NCI-H2029 (cell line): ENCODE measurements around the gene JAML.

ENCODE experiments used
- DNase-seq: peaks from one replicate; lab custom pipeline; 2025; lab: John Stamatoyannopoulos, UW

JAML gene

DNA sequence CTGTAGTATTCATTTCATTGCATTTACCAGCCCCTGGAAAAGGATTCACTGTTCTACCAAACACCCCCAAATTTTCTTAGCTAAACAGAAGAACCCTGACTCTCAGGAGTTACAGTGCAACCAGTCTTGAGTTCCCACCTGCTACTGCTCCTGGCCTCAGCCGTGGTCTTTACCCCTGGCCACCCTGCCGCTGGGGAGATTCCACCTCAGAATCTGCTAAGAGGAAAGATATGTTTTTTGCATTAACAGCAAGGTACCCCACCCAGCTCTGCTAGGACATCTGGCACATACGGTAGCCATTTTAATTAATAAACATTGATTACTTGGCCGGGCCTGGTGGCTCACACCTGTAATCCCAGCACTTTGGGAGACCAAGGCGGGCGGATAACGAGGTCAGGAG is 9.0 kb downstream of the JAML start:
- no peak for DNase-seq

DNA sequence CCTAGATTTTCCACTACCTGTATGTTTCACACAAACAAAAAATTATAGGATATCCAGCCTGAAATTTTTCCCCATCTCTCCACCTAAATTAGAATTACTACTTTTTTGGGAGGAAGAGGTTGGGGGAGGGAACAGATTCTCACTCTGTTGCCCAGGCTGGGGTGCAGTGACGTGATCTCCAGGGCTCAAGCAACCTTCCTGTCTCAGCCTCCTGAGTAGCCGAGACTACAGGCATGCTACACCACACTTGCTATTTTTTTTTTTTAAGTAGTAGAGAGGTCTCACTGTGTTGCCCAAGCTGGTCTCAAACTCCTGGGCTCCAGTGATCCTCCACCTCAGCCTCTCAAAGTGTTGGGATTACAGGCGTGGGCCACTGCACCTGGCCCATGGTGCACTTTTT is 9.5 kb downstream of the JAML start:
- DNase-seq, result no peak

DNA sequence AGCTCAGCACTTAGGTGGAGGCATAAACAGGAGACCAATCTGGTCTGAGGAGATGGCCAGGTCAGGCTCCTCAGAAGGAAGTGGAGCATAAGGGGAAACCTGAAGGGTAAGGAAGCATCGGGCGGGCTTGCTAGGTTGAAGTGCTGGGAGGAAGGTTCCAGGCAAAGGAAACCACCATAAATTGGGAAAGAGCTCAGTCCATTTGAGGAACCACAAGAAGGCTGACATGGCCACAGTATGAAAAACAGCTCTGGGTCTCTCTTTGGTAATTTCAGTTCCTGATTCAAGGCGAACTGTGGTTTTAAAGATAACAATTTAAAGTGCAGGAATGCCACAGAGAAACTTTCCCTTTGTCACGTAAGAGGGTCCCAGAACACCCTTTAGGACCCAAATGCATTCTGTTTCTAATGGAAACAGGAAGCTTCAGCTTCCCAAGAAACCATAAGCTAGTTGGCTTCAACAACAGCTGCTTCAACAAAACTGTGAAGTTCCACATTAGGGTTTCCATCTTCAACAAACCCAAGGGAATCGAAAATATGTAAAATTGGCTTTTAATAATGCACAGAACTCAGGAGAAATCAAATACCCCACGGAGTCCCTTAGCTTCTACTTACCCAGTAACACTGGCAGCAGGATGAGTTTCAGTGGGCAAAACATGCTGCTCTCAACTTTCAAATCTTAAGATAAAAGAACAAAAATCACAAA is 10.4 kb downstream of the JAML start:
- no peak for DNase-seq

DNA sequence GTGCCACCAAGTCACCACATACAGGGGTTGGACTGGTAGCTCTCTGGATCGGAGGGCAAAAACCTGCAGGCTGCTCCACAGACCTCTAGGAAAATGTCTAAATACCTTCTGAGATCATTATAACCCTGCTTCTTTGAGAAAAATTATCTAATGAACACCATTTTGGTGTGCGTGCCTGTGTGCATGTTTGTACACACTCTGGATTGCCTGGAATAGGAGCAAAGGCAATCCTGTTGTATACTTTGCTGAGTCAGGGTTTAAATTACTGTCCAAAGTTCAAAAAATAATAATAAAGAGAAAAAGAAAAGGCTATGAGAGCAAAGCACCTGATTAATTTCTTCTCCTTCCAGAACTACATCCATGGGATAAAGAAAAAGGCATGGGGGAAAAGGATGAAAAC is 11.0 kb downstream of the JAML start:
- no peak for DNase-seq

DNA sequence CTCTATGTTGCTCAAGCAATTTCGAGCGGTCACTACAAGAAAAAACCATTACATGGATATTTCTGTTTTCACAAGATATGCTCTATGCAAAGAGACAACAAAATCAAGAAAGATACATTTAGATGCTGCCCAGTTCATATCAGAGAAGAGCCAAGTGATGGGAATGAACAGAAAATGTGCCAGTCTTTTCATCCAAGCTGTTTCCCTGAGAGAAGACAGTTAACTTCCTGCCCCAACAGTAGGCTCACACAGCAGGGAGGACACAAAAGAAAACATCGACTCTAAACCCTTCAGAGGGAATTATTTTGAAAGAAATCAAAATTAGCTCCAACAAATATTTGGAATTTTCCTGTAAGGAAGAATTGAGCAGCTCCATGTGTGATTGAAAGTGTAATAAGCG is 11.6 kb downstream of the JAML start:
- no peak for DNase-seq

DNA sequence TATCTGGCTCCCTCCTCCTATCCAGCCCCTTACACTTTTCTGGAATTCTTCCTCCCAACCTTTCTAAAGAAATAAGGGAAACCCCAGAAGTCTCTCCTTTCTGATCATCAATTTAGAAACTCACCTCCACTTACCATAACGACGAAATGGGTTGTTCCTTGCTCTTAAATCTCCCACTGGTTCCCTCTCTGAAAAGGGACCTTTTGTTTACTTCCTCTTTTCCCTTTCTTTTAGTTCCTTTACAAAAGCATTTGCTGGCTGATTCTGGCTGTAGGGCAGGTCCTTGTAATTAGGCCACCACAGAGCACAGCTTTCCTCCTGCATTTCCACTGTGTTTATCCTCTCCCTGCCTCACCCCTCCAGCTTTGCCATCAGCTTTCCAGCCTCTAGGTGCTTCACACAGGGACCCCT is 12.0 kb downstream of the JAML start:
- no peak for DNase-seq

DNA sequence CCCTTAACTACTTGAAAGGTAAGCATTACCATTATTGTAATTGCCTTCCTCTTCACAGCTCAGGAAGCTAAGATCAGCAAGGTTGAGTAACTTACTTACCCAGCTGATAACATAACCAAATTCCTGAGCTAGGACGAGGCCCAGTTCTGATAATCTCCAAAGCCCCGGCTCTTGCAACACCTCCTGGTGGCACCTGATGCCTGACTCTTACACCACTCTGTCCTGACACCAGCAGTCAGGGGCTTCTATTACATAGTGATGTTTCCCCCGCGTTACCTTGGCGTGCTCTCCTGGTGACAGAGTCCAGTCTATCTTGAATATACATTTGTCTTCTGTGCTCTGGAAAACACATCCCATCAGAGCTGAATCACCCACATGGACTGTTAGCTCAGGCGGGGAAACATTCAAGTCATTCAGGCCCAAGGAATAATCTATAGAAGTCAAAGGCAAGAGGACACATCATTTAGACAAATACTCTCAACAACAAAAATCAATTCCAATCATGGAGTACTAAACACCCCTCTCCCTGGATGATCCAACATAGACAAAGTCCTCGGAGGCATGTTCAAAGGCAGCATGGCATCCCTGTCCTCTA is 12.6 kb downstream of the JAML start:
- DNase-seq, result no peak

DNA sequence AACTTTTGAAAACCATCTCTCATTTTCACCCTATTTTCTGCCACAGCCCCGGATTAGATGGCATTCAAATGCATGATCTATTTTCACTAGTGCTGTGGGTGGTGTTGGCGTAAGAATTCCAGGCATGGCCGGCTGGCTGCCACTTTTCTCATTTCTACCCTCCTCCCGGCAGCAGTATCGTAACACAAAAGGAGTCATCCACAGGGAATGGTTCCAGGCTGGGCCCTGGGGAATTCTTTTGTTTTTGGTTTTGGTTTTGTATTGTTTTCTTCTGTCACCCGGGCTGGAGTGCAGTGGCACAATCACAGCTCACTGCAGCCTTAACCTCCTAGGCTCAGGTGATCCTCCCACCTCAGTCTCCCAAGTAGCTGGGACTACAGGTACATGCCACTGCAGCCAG is 13.8 kb downstream of the JAML start:
- no peak for DNase-seq

DNA sequence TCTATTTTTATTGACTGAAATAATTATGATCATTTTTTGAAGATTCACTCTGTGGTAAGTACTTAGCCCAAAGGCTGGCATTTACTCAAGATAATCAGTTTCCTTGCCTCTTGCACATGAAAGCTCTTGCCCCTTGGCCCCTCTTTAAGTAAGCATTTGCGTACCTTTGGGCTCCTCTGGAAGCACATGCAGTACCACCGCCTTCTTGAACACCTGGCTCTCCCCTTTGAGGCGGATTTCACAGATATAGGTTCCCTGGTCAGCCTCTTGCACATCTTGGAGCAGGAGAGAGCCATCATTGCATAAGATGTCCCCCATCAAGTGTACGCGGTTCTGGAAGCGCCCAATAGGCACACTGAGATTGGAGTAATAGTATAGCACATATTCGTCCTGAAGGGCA is 14.5 kb downstream of the JAML start:
- DNase-seq, result no peak

DNA sequence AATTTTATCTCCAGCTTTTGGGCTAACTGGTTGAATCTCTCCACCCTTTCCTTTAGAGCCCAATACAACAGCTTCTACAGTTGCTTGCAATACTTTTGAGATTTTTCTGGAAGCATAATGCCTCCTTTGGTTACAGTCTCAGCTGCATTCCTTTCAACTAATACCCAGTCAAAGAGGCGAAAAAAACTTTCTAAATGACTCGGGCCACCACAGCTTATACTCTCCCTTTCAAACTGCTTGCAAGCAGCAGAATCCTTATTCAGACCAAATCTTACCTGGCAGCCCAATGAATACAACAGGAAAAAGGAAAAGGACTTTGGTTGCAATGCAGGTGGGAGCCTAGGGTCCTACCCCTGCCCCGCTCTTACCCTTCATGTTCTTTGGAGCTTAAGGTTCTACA is 15.8 kb downstream of the JAML start:
- DNase-seq, result no peak

DNA sequence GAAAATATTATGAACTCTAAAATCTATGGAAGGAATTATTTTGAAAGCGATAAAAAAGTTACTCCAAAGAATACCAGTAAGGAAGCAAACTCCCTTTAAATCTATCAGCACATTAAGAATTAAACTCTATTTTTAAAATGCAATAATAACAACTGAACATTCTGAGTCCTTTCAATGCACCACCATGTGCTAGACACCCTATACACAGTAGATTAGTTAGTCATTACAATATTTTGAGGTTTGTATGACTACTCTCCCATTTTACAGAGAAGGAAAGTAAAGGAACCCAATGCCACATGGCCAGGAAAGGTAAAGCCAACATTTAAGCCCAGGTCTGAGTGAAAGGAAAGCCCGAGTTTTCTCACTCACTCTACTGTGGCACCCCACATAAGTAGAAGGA is 17.7 kb downstream of the JAML start:
- no peak for DNase-seq

DNA sequence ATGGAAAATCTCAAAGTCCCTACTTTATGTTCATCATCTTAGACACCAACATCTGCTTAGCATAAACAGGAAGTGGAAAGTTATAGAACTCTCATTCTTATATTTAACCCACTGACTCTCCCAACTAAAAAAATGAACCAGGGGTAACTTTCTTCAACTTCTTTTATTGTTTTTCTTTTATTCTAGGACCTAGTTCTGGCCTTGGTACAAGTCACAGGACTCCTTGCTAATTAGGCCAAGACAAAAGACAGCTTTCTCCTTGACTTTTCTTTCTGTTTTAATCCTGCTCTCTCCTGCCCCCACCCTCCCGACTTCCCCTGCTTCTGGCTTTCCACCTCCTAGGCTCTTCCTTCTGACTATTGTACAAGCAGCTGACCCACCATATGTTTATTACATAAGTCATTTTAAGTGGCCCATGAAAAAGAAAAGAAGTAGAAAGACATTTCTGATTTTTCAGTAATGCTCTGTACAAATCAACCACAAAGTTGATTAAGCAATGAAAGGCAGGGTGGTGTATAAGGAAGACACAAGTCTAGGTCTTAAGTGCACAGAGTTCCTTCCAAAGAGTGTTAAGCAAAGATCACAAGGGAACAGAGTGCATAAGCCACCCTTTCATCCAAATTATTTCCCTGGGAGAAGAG is 18.3 kb downstream of the JAML start:
- DNase-seq, result no peak

DNA sequence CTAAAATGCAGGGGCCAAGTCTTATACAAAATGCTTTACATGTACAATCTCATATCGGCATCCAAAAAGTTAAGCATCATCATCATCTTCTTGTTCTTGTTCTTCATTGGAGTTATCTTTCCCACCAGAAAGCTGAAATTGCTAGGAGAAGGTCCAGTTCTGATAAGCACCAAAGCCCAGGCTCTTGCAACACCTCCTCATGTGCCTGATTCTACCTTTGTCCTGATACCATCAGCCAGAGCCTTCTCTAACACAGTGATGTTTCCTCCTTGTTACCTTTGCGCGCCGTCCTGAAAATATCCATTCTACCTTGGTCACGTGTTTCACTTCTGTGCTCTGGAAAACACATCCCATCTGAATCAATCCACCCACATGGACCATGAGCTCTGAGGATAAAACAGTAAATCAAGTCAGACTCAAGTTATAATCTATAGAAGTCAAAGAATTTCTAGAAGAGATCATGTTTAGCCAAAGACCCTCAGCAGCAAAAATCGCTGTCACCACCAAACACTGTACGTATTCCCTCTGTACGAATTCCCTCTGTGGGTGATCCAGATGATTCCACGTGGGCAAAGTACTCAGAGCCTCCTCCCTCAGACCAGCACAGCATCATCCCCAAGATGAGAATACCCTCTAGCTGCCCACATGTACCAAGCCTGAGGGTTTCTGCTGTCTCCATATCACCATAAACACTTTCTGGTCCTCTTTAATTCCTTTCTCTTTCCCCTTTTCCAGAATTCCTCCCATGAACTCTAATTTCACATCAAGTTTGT is 19.0 kb downstream of the JAML start:
- no peak for DNase-seq

DNA sequence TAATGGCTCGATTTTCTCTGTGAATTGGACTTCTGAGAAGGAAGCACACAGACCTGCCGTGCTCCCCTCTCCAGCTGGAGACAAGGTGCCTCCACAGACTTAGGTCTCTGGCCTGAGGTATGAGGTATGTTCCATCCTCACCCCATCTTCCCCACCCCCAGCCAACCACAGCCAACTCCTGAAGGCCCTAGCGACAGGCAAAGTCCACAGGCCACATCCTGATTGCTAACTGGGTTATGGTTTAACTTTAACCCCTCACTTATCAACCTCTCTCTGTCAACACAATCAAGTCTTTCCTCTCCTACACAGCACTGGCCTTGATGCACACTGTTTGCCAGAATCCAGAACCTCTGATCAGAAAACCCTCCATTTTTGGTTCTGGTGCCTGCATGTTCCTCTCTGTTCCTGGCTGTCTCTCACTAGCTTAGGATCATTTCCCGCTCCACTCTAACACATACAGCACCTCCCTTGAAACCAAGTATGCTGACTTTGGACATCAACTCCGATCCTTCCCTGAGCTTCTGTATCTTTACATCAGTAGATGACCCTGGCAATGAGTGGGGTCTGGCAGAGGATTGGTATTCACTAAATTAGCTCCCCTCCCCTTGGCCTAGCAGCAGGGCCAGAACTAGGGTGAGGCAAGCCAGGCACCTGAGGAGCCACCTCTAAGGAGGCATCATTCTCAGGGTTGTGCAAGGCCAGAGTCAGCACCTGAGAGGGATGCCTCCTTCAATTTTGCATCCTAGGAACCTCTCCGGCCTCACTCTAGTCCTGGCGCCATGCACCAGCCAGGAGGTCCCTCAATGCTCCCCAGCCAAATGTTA is 22.0 kb downstream of the JAML start:
- no peak for DNase-seq

DNA sequence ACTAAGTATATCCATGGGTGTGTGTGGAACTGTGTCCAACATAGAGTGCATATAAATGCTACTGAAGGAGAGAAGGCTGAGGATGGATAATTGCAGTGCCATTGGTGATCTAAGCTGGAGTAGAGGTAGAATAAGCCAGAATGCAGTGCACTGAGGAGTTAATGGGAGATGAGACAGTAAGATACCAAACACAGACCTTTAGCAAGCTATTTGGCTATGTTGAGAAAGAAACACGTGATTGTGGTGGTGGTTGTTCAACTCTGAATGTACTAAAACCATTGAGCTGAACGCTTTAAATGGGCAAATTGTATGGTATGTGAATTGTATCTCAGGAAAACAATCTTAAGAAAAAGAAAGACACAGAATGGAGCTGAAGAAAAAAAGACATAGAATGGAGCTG is 22.8 kb downstream of the JAML start:
- DNase-seq, result no peak

DNA sequence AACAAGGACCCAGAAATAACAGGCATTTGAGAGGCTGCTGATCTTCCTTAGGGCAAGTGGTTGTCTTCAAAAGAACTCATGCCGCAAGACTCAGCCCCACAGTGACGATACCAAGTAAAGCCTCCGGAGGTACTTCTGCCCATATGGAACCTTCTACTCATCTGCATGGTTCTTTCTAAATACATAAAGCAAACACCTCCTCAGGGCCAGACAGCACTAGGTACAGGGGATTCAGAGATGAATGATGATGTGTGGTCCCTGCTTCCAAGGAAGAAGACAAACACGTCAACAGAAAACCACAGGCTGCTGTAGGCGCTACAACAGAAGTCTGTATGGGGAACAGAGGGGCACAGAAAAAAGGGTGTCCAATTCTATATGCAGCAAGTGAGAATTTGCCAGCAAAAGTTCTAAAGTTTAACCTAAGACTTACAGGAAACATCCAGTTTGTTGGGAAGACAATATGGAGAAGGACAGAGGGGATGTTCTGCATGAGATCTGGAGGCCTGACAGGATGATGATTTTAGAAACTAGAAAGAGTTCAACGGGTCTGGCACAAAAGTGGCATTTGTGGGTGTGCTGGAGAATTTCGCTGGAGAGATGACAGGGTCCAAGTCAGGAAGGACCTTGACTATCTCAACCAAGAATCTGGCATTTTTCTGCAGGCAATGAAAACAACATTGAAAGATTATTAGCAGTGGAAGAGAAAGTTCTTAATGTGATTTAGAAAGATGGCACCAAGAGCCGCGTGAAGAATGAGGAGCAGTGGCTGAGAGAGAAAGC is 23.7 kb downstream of the JAML start:
- DNase-seq, result no peak

DNA sequence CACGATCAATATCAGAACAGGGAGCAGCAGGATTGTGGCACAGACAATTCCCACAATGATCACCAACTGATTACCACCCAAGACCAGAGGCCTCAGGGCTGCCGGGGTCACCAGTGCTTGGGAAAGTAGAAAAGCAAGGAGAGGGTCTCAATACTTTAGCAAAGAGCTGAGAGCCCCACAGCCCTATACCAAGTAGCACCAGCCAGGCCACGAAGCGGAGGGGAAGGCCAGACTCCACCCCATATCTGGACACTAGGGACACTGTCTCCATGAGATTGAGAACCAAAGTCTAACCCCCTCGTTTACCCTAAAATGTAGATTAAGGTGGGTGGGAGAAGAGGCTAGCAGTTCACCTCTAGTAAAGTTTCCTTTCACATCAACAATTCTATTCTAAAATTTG is 24.3 kb downstream of the JAML start:
- DNase-seq, result no peak

DNA sequence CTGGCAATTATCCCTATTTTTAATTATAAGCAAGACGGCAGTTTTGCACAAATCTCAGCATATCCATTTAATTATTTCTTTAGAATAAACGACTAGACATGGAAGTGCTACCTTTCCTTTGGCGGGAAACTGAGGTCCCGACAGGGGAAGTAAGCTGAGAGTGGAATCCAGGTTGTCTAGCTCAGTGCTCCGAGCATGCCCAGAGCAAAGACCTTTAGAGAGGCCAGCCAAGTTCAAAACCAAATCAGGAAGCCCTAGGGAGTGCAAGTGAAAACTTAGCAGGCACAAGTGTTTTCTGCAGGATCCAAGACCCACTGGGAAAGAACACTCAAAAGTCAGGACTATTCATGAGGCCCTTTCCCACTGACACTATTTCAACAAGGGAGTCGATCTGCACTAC is 25.7 kb downstream of the JAML start:
- DNase-seq, result no peak

DNA sequence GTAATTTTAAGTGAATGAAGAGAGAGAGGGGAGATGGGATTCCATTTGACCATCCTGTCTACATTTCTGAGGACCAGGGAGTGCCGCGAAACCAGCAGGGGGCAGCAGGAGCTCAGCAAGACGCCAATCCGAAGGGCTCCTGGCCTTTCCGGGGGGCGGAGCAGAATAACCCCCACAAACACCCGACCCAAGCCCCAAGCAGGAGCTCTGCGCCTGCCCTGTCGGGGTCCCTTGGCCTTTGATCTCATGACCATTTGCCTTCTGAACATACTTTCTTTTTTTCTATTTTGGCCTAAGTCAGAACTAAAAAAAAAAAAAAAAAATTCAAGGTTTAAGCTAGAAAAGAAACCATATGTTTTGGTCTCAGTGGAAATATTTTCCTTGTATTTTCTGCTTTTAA is 26.4 kb downstream of the JAML start:
- DNase-seq, result peak; percentile 35

DNA sequence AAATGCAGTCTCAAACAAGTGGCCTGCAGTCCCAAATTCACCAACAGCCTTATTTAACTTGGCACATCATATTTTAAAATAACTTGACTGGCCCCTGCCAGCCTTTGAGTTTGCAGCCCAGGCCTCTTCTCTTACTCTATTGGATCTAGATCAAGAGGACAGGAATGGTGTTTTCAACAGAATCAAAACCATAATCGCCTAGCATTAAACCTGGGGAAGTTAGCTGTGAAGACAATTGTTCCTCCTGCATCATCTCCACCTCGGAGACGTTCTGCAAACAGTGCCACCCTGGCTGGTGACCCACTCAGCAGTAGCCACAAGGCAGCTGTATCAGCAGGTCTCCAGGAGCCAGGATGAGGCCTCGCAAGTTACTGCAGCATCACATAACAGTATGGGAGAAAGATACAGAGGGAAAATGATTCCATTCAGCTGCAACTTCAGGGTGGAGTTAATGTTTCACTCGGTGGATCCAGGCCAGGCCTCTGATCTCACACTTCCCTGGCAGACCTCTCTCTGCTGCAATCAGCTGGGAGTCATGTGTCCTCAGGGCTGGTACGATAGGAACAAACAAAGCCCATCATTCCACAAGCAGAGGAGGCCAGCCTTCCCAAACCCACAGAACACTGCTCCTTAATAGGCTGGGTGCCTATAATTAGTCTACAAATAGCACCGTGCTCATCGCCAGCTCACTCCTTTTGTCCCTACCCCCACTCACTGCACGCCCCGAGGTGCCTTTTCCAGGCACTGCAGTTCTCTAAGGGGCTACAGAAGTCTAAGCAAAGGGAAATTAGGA is 29.8 kb downstream of the JAML start:
- DNase-seq, result peak; percentile 57
